Left lung (tissue), 10 donors: ENCODE data around the gene DCUN1D3. TPM values are rescaled to one million over a fixed set of nuclear protein-coding genes. Genes with fewer than 3 reads are reported as not detected.
A peak's percentile ranks its signal among the peaks of the same experiment; 100 is the strongest.

Source experiments
- ATAC-seq: fragments of 200-7000 bp; cut with Tn5 transposase; one replicate; pipeline ENCODE4 v1.9.1; 2020; ENCODE audit warnings: moderate library complexity
- DNase-seq, 4 donors: peaks; one replicate each; pipeline ENCODE4 v3.0.0-alpha.2; 2013 to 2020
- H3K27ac ChIP-seq, 2 donors: fragments of 200-600 bp; sonication (generic) in 1 of 2; one replicate each; pipeline versions ENCODE4 v1.5.0 to v1.8.0; 2020 to 2021
- H3K27me3 ChIP-seq, 2 donors: fragments of 200-600 bp; sonication (generic) in 1 of 2; one replicate each; pipeline versions ENCODE4 v1.5.0 to v1.8.0; 2020 to 2021
- H3K36me3 ChIP-seq, 2 donors: fragments of 200-600 bp; sonication (generic) in 1 of 2; one replicate each; pipeline versions ENCODE4 v1.5.0 to v1.8.0; 2020 to 2021
- H3K4me1 ChIP-seq, 2 donors: fragments of 200-600 bp; one replicate each; pipeline ENCODE4 v1.8.0; 2021
- H3K4me3 ChIP-seq, 2 donors: fragments of 200-600 bp; sonication (generic) in 1 of 2; one replicate each; pipeline versions ENCODE4 v1.5.0 to v1.8.0; 2020 to 2021; ENCODE audit warnings: mild to moderate bottlenecking in 1 of 2
- H3K9me3 ChIP-seq, 2 donors: fragments of 200-600 bp; sonication (generic) in 1 of 2; one replicate each; pipeline versions ENCODE4 v1.5.0 to v1.8.0; 2020 to 2021
- intact Hi-C, 2 donors: fragments of 100-400 bp; cut with DNase I; formaldehyde crosslinking; loops; one replicate each; pipeline versions ENCODE4 v1.11.2 to v1.14.2; 2022
- polyA plus RNA-seq, 6 donors: library from polyadenylated mRNA; unstranded; fragments of 120-200 nt; gene quantifications; one replicate each; pipeline ENCODE4 v1.2.1, GENCODE V29; 2013; ENCODE audit not compliant: insufficient read length in 6 of 6
- total RNA-seq, 2 donors: library from RNA; stranded (reverse); fragmentation: NEBNext Ultra II Directional; extraction: Animal tissue kit (Norgen Biotek cat#: 25700); gene quantifications; one replicate each; pipeline ENCODE4 v1.2.1, GENCODE V29; 2021
- TF ChIP-seq, protein P1 (sequence below), 2 donors: fragments of 200-600 bp; sonication (generic) in 1 of 2; IDR thresholded peaks; one replicate each; pipeline versions ENCODE4 v1.5.0 to v1.8.0; 2021; ENCODE audit warnings: antibody characterized with exemption in 2 of 2
- donor health status: DM: no; HTN: yes; CAD: no.
- donor health status: DM: no; HTN: no; CAD: no.

DCUN1D3 gene
- total and polyA plus RNA-seq, 8 donors = 8.5 to 27.1 (median 9.9) TPM

DNA sequence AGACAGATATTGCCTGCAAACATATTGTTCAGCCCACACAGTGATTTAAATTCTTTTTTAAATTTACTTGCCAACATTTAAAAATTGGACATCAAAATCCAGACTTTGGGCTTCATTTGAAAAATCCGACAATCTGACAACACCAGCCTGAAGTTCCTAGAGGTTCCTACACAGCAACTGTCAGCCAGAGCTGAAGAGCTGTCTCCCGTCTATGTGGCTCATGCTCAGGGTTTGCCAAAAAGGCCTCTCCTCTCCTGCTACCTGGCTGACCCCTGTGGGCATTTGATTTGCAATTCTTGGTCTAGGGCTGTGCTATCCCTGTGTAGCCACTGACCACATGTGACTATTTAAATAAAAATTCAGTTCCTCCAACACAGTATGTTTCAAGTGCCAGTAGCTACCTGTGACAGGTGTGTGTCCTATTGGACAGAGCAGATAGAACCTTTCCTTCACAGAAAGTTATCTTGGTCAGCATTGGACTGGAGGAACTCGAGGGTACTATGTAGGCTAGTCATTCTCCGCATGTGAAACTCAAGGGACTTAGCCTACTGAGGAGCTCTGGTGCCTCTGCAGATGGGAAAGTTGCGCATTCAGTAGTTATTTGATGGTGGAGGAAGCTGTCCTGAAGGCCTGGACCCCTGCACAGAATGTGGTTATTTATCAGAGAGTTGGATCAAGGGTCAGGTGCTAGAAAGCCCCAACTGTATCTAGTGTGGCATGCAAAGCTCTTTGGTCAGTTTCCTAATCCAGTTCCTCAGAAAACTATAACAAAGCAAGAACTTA lies 3.1 kb upstream of the DCUN1D3 start:
- TF ChIP-seq, protein P1, sequence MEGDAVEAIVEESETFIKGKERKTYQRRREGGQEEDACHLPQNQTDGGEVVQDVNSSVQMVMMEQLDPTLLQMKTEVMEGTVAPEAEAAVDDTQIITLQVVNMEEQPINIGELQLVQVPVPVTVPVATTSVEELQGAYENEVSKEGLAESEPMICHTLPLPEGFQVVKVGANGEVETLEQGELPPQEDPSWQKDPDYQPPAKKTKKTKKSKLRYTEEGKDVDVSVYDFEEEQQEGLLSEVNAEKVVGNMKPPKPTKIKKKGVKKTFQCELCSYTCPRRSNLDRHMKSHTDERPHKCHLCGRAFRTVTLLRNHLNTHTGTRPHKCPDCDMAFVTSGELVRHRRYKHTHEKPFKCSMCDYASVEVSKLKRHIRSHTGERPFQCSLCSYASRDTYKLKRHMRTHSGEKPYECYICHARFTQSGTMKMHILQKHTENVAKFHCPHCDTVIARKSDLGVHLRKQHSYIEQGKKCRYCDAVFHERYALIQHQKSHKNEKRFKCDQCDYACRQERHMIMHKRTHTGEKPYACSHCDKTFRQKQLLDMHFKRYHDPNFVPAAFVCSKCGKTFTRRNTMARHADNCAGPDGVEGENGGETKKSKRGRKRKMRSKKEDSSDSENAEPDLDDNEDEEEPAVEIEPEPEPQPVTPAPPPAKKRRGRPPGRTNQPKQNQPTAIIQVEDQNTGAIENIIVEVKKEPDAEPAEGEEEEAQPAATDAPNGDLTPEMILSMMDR (IDR thresholded peaks at IDR 0.05) = no peak
- Histone ChIP-seq H3K27me3 (no peaks in the 10 kb centered on the region), H3K4me1 (peaks cover 47 to 82% of the 10 kb centered on the region in 2 donors), H3K4me3 (no peak overlapping the region), H3K9me3 (no peaks in the 10 kb centered on the region), H3K36me3 (no peaks in the 10 kb centered on the region), H3K27ac (peak overlapping the region; percentile 97 to 98)
- ATAC-seq = no peak
- no peak for DNase-seq
- intact Hi-C loops = no loop called here

DNA sequence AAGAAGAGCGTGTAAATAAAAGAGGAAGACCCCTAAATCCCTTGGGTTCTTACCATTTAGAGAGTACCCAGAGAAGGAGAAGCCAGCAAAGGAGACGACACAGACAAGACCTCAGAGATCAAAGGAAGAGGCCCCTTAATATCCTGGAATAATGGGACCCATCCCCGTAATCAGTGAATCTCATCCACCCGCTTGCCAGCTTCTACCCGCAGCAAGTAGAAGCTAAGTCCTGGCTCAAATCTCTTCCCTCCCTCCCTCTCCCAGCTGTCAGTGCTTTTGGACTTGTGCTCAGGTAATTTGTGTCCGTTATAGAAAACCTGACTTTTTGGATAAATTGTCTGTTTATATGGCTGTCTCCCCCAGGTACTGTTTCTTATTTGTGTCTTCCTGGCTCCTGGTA lies 2.3 kb upstream of the DCUN1D3 start:
- intact Hi-C loops = no loop called here
- TF ChIP-seq, protein P1 (IDR thresholded peaks at IDR 0.05) = no peak
- H3K27me3 ChIP-seq = no peaks in the 10 kb centered on the region
- H3K4me1 ChIP-seq = peaks cover 54 to 82% of the 10 kb centered on the region in 2 donors
- DNase-seq (no peak), ATAC-seq (no peak)
- H3K9me3 ChIP-seq = no peaks in the 10 kb centered on the region
- peak overlapping the region; percentile 97 to 98 for H3K27ac ChIP-seq
- H3K36me3 ChIP-seq = no peaks in the 10 kb centered on the region
- peak overlapping the region in 1 of 2 donors; percentile 64 for H3K4me3 ChIP-seq

DNA sequence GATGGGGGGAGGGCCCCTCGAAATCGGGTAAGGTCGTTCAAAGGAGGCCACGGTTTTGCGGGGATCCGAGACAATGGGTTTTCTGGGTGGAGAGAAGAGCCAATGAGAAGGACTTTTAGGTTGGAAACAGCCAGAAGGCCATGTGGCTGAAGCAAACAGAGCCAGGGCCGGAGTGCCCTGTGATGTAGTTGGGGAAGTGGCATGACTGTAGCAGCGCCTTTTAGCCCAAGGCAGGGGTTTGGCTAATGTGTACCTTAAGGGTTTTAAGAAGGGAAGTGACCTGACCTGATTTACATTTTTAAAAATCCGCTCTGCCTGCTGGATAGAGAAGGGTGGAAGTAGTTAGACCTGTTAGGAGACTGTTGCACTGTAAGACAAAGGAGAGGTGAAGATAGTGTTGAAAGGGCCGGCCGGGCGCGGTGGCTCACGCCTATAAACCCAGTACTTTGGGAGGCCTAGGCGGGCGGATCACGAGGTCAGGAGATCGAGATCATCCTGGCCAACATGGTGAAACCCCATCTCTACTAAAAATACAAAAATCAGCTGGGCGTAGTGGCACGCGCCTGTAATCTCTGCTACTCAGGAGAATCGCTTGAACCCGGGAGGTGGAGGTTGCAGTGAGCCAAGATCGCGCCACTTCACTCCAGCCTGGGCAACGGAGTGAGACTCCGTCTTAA lies 1.4 kb upstream of the DCUN1D3 start:
- H3K27ac ChIP-seq = peak overlapping the region; percentile 97 to 98
- no peaks in the 10 kb centered on the region for H3K36me3 ChIP-seq
- H3K27me3 ChIP-seq = no peaks in the 10 kb centered on the region
- ATAC-seq = peak; percentile 52
- intact Hi-C loops = no loop called here
- TF ChIP-seq, protein P1 (IDR thresholded peaks at IDR 0.05) = no peak
- DNase-seq = peak; percentile 61 to 84 (median 80)
- no peaks in the 10 kb centered on the region for H3K9me3 ChIP-seq
- H3K4me3 ChIP-seq = peak overlapping the region; percentile 64 to 68
- peaks cover 49 to 82% of the 10 kb centered on the region in 2 donors for H3K4me1 ChIP-seq

DNA sequence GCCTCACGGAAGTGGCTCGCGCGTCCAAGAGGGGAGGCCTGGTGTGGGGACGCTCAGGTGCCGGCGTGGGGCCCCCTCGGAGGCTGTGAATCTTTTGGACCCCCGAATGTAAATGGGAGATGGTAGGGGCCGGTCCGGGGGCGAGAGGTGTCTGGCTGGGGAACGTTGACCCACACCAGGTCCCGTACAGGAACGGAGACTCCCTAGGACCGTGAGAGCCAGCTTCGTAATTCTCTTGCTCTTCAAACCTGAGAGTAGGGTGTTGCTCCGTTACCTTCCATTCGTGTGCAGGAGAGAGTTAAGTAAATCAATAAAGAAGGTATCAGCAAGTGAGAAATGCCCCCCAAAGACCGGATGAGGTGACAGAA lies 894 bp upstream of the DCUN1D3 start:
- H3K27ac ChIP-seq = peak overlapping the region; percentile 97 to 98
- peaks cover 0 to 4% of the 10 kb centered on the region in 2 donors for H3K36me3 ChIP-seq
- ATAC-seq (peak; percentile 2), DNase-seq (no peak)
- peak overlapping the region; percentile 64 to 68 for H3K4me3 ChIP-seq
- TF ChIP-seq, protein P1 (IDR thresholded peaks at IDR 0.05) = no peak
- intact Hi-C loops = no loop called here
- no peaks in the 10 kb centered on the region for H3K27me3 ChIP-seq
- H3K9me3 ChIP-seq = no peaks in the 10 kb centered on the region
- H3K4me1 ChIP-seq = peaks cover 43 to 82% of the 10 kb centered on the region in 2 donors
